DMS153 (cell line): ENCODE measurements around the gene CHRND.
"Not testable (repeated sequence)": the region's sequence is repeated elsewhere in the genome, so short reads cannot be mapped to it uniquely, and the experiment has no call there.

ENCODE experiments used
- DNase-seq: peaks from one replicate; lab custom pipeline; 2025; lab: John Stamatoyannopoulos, UW

The CHRND gene

DNA sequence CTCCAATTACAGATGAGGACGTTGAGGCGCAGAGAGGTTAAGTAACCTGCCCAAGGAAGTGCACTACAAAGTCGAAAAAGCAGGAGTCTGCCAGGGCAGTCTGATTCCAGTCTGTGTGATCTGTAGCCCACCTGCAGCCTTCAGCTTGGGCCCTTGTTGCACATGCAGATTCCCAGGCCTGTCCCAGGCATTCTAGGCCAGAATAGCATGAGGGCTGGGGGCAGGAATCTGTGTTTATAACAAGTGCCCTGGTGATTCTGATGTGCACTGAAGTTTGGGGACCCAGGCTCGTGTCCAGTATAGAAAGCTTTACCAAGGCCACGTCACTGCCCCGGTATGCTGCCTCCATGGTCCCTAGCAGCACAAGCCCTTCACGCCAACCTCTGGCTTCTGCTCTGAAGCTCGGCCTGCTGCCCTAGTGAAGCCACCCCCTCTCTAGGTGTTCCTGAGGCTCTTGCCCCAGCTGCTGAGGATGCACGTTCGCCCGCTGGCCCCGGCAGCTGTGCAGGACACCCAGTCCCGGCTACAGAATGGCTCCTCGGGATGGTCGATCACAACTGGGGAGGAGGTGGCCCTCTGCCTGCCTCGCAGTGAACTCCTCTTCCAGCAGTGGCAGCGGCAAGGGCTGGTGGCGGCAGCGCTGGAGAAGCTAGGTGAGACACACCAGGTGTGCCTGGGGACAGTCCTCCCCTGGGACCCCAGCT, 18.1 kb downstream of the CHRND start:
- no peak for DNase-seq

DNA sequence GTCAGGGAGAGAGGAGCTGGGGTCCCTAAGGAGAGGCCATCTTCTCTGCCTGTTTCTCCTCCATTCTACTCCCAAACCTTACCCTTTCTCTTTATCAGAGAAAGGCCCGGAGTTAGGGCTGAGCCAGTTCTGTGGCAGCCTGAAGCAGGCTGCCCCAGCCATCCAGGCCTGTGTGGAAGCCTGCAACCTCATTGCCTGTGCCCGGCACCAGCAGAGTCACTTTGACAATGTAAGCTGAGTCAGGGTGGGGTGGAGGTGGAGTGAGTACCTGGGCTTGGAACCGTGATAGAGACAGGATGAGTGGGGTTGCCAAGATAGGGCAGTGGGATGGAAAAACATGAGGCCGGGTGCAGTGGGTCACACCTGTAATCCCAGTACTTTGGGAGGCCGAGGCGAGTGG, 18.7 kb downstream of the CHRND start:
- no peak for DNase-seq

DNA sequence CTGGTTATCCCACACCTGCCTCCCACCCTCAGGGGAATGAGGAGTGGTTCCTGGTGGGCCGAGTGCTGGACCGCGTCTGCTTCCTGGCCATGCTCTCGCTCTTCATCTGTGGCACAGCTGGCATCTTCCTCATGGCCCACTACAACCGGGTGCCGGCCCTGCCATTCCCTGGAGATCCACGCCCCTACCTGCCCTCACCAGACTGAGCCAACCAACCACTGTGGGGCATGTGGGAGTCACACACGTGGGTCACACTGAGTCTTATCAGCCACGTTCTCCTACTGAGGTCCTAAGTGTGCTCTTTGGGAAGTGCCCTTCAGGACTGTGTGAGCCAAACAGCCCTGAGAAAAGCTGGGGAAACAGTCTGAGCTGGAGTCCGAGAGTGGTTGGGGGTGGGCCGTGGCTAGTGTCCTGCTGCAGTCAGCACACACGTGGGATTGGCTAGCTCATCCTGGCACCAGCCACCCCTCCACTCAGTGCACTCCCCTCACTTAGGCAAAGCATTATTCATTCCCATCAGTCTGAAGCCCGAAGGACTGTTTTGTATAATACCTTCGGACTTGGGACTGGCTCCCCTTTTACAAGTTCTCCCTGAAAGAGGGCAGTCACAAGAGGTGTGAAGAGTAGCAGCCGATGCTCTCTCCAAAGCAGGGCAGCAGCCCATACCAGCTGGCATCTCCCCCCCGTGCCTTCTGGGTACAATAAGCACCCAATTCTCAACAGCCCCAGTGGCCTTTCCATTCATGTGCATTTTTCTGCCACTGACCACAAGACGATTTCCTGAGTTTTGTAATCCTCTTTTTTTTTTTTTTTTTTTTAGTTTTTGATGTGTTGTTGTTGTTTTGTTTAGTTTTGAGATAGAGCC, 19.8 kb downstream of the CHRND start:
- no peak for DNase-seq

DNA sequence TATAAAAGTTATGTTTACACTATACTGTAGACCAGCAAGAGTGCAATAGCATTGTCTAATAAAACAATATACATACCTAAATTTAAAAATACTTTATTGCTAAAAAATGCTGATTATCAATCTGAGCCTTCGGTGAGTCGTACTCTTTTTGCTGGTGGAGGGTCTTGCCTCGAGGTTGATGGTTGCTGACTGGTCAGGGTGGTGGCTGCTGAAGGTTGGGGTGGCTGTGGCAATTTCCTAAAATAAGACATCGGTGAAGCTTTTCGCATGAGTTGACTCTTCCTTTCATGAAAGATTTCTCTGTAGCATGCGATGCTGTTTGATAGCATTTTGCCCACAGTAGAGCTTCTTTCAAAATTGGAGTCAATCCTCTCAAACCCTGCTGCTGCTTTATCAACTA, 22.0 kb downstream of the CHRND start:
- no peak for DNase-seq

DNA sequence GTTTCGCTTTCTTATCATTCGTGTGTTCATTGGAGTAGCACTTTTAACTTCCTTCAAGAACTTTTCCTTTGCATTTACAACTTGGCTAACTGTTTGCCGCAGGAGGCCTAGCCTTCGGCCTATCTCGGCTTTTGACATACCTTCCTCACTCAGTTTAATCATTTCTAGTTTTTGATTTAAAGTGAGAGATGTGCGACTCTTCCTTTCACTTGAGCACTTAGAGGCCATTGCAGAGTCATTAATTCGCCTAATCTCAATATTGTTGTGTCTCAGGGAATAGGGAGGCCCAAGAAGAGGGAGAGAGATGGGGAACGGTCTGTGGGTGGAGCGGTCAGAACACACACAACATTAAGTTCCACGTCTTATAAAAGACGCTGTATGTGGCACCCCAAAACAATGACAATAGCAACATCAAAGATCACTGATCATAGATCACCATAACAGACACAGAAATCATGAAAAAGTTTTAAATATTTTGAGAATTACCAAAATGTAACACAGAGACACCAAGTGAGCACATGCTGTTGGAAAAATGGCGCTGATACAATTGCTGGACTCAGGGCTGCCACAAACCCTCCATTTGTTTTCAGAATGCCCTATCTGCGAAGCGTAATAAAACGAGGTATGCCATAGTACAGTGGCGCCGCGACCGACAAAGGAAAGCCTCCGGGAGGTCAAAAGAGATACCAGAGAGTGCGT, 23.8 kb downstream of the CHRND start:
- DNase-seq, result no peak

DNA sequence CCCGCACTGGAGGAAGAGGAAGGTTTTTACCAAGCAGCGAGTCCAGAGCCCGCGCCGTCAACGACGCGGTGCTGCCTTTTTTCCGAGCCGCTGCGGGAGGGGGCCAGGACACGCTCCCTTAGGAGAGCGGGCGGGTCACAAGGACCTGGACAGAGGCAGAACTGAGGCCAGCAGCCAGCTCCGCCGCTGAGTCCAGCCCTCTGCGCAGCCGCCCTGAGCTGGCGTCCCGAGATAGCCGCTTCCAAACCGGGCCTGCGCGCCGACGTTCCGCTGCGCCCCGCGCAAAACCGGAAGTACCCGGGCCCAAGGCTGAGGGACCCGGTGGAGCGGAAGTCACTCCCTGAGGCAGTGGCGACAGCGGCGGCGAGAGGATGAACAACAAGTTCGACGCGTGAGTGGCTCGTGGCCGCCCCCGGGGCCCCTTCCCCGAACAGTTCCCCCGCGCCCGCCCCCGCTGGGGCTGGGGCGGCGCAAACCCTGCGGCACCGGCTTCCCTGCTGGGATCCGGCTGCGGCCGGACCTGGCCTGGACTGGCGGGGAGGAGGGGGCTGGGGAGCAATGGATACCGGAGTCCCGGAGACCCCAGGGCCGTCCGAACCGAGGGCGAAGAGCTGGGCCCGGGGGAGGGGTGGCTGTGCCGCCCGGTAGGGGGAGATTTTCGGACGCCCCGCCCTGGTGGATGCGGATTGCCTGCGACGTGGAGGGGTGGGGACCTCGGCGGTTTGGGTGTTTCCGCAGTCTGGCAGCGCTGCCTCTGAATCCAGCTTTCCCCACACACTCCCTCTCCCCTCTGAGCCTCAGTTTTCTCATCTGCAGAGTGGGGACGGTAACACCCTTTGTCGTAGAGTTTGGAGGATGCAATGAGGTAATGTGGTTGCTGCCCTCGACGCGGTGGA, 24.6 kb downstream of the CHRND start, which contains the start of the genes EIF4E2 and TIGD1:
Gene EIF4E2, plus strand, starts transcription at position 336 of the 896 bp plus-strand sequence. Its CDS starts 36 bp downstream, at position 372.
Gene TIGD1, minus strand, starts transcription at position 204 of the 896 bp plus-strand sequence. CDS start 675 bp downstream, outside the sequence.
- DNase-seq, result peak; percentile 80

DNA sequence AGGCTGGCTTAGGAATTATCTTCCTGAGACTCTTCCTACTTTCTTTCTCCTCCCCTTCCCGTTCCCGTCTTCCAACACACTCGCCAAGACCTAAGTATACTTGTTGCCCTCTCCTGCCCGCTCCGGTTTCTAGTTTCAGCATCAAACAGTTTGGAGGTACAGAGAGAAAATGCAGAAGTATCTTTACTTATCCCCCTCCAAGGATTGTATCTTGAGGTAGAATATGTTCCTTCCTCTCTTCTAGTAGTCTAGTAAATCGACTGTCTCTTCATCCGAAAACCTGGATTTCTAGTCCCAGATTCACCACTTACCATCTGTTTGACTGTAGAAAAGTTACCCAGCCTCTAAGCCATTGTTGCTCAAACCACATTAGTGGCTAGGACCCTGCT, 25.3 kb downstream of the CHRND start:
- DNase-seq, result no peak

DNA sequence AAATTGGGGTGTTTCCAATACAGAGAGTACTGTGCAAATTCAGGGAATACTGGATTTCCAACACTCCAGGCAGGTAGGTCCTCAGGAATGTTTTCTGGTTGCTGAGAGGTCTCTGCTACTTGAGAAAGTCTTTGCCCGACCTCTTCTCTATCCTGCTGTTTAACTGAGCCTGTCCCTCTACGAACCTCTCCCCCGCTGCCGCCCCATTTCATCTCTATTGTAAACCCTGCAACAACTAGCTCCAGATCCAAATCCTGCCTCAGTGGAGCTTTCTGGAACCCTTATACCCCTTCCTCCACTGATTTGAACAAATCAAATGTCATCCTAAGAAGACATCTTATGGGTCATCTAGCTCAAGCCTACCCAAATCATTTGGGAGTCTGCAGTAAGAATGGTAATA, 25.8 kb downstream of the CHRND start:
- DNase-seq, result no peak

DNA sequence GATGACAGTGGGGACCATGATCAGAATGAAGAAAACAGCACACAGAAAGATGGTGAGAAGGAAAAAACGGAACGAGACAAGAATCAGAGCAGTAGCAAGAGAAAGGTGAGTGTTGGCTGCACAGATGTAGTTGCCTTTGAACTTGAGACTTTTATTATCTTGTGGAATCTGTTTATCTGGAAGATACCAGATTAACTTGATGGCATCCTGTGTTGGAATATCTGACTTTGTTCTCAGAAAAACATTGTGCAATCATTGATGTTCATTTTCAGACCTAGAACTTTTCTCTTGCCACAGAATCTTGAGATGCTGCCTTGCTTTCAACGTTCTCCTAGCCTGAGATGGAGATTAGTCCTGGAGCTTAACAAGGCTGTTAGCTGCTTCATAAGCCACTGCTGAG, 30.5 kb downstream of the CHRND start:
- no peak for DNase-seq

DNA sequence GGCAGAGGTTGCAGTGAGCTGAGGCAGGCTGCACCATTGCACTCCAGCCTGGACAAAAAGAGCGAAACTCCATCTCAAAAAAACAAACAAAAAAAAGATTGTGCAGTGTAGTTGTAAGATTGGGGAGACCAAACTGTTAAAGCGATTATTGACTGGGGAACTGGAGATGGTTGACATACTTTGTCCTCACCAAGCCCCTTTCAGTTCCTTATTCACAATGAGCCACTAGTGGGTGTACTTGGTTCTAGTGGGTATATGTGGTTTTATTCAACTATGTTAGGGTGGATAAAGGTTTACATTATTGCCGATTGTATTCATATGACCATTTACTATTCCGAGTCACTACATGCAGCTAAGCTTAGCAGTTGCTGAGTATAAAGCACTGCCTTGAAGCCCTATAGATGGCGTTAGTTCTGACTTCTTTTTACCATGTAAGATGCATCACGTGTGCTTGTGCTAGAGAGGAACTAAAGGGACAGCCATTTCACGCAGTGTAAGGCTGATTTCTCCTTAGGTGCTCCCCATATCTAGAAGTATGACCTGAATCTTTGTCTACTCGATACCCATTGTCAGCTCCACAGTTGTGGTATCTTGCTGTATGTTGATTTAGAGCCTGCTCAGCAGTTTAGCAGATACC, 36.7 kb downstream of the CHRND start:
- DNase-seq, result no peak

DNA sequence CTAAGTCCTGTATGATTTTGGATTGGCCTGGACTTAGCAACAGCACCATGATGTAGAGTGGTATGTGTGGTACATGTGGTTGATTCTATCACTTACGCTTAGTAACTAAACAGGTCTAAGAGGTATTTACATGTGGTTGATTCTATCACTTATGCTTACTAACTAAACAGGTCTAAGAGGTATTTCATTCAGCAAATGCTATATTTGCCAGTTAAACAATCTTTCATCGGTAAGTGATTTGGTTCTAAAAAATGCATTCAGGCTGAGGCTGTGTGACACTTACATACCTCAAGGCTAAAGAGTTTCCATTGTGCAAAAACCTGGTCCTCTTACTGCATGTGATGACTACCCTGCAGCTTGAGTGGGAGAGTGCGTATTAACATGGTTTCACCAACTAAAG, 37.6 kb downstream of the CHRND start:
- no peak for DNase-seq

DNA sequence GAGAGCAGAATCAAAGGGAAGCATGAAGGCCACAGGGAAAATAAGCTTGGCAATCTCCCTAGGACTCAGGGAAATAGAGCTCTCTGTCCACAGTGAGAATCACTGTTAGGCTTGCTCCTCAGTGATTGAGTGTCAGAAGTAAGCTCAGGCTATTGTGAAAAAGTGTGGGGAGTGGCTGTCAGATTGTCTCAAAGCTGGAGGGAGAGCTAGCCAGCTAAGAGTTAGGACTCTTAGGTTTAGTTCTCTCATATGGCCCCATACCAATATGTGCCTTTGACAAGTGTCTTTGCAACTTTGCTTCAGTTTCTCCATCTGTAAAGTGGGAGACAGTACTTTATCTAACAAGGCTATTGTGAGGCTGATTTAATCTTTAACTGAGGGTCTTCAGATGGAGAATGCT, 41.8 kb downstream of the CHRND start:
- no peak for DNase-seq

DNA sequence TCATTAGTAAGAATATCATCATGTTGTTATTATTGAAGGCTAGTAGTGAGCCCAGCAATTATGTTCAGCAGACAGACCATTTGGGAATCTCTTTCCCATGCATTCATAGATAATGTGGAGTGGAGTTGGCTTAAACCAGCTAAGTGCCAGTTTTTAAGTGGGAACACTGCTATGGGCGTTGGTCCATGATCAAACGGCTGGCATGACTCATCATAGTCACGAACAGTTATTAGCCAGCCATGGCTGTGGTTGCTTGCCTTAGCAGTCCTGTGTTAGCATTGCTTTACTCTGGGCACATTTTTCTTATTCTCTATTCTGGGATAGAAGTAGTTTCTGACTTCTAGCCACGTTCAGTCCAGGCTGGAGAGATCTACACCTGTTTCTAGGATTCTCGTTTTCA, 42.2 kb downstream of the CHRND start:
- DNase-seq, result no peak

DNA sequence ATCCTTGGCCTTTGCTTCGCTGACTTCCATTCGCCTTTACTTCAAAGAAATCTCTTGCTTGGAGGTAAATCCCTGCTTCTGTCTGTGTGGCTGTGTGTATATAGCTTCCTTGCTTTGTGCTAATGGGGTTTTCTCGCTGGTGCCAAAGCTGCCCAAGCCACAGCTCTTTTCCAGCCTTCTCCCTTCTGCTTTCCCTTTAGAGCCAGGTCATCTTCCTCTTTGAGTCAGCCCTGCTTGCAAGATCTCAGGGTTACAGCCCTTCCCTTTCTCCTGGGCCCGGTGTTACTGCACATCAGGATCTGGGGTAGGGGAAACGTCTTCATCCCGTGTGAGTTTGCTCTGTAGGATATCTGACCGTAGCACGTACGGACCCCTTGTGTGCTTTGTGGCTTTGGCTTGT, 43.6 kb downstream of the CHRND start:
- DNase-seq, result no peak

DNA sequence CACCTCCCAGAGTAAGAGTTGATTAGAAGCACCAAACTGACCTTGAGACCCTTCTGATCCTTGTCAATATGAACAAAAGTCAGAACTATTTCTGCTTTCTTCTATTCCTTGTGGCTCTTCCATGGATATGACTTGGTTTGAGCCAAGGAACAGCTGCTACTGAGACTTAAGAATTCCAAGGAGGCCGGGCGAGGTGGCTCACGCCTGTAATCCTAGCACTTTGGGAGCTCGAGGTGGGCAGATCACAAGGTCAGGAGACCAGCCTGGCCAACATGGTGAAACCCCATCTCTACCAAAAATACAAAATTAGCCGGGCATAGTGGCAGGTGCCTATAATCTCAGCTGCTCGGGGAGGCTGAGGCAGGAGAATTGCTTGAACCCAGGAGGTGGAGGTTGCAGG, 44.5 kb downstream of the CHRND start:
- DNase-seq, result not testable (repeated sequence)

DNA sequence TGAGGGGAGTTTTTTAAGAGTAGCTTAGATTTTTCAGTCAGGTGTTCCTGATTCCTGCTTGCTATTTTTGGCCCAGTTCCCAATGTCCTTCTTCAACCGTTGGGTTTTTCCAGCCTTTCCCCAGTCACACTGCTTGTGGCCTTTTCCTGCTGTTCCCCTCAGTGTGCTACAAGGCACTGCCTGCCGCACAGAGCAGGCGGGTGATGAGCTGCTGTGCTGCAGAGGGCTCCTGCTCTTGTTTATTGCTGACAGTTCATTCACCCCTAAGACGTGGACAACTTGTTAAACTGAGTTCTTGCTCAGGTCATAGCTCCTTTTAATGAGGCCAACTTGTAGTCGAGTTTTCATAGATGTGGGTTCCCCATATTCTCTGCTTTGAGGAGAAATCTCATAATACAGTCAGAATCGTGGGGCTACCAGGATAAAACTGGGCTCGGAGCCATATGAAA, 45.1 kb downstream of the CHRND start:
- DNase-seq, result no peak

DNA sequence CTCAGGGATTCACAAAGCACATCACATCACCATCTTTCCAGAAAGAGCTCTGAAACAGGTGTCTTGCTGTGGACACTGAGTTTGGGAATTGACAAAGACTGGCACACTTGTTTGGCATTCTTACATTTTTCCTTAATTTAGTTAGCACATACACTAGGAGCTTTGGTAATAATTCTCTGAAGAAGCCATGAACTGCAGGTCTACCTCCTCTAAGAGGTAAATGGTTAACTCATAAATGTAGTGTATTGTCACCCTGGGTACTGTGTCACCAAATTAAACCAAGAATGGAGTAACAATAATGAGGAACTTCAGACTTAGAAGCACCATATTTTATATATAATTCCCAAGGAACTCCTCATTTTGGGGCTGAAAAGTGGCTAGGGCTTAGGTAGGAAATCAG, 47.1 kb downstream of the CHRND start:
- no peak for DNase-seq

DNA sequence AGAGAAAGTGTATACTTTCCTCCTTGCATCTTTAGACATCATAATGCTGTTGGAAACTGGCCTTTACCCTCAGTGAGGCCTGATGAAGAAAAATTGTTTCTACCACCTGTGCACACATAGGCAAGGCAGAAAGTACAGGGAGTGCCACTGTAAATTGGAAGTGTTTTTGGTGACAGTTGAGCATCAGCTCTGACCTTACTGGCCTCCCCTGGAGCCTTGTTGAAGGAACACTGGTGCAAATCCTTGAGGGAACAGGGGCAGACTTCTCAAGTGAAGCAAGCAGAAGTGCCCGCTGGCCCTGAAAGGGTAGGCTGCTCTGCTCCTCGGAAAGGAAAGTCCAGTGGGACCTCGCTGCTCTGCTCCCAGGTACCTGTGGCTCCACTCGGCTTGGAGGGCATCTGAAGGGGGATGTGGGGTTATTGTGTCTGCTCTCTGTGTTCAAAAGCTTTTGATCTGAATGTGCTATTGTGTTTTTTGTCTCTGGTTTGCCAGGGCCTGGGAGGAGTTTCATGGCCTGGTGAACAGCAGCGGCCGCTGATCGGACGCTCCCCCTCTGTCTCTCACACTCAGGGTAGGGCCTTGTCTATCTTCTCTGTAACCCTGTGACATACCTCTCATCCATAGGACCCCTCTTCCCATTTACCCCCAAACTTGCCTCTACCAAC, 47.9 kb downstream of the CHRND start:
- no peak for DNase-seq

DNA sequence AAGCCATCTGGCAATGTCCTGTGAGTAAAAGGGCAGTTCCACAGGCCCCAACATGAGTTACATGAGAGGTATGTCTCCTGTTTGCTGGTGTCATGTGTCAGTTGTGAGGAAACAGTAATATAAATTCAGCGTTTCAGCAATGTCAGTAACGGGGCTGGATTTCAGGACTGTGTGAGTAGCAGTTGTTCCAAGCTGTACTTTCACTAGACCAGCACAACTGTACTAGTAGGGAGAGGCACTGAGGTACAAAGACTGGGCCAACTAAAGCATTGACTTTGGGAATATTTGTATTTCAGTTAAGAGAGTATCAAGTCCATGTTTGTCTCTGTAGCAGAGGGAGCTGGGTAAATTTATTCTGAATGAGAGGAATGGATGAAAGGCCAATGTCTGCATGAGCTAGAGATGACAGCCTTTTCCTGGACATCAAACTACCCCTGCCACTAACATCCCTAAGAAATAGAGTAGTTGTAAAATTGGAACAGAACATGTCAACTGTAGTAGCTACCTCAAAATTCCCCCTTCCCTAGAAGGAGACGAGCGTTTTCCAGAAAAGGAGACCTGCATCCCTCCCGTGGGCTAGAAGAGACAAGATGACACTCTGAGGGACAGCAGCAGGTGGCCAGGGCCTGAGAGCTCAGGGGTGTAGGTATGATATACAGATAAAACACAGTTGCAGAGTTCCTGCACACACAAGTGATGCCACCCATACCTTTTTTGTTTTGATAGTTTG, 48.9 kb downstream of the CHRND start:
- no peak for DNase-seq

DNA sequence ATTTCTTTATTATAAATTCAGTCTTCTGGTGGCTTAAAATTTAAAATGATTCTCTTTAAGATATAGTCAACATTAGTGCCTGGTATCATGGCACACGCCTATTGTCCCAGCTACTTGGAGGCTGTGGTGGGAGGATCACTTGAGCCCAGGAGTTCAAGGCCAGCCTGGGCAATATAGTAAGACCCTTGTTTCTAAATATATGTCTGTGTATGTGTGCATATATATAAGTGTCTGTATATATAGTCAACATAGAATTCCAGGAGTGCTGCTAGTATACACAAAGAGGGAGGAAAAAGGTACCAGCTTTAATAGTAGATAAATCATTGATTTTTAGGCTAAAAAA, 49.4 kb downstream of the CHRND start:
- DNase-seq, result no peak
